HG02642 (cell line): Measurements from ENCODE around the gene VPS29.
"Not testable (repeated sequence)": the region's sequence is repeated elsewhere in the genome, so short reads cannot be mapped to it uniquely, and the experiment has no call there.

Source experiments
- ATAC-seq: cut with Tn5 transposase; IDR thresholded peaks from one replicate; pipeline ENCODE4 v1.9.1; 2021; ENCODE audit warnings: mild to moderate bottlenecking; ENCODE audit not compliant: unreplicated experiment, poor library complexity

The VPS29 gene

DNA sequence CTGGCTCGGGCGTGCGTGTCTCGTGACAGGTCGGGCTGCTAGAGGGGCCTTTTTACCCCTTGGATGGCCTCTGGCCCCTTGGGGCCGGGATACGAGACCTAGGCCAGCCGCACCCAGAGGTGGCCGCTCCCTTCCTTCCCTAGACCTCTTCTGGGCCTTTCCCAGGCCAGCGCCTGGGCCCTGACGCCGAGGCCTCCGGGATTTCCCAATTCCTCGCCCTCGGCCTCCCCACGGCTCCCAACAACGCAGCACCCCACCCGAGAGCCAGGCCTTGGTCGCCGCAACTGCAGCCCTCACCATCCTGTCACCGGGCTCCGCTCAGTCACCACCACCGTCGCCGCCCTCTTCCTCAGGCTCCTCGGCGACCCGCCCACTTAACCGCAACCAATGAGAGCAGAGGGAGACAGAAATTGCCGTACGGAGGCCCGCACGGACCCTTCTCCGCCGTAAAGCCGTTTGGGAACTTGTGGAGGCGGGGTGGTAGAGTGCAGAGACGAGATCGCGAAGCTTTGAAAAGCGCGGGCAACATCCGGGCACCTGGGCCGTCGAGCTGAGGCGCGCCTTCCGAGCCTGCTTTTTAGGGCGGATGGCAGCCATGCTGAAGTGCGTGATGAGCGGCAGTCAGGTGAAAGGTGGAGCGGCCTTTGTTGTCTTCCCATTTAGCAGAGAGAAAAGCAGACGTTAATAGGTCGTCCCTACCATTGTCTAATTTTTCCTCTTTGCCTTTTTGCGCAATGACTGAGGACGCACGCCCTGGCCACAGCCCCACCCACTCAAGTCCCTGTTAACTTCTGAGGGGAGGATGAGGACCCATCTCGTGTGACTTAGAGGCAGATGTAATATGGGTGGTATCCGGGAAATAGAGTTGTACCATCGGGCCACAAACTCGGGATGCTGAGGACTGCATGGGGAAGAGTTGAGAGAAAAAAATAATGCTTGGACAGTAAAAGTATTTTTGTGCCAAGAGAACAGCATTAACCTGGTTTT, at the start of gene VPS29, which contains the start of gene RAD9B:
VPS29 (minus strand) TSS at position 360 of the 987 bp plus-strand sequence; CDS start at position 300, 60 bp downstream.
RAD9B (plus strand) TSS at position 580 of the 987 bp plus-strand sequence; CDS start at position 587, 7 bp downstream.
- peak; percentile 93 for ATAC-seq

DNA sequence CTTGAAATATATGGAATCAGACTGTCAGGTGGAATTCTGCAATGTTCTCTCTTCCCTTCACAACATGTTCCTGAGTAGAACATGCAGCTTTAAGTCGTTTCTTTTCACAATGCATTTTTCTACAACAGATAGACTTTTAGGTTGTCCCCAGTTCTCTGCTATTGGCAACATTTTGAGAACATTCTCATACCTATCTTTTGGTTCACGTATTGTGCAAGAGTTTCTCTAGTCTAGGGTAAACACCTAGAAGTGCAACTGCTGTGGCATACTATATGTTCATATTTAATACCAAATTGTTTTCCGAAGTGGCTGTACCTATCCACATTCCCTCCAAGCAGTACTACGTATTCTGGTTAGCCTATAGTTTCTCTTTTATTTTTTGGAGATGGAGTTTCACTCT, 49.1 kb upstream of the VPS29 start:
- ATAC-seq, result no peak

DNA sequence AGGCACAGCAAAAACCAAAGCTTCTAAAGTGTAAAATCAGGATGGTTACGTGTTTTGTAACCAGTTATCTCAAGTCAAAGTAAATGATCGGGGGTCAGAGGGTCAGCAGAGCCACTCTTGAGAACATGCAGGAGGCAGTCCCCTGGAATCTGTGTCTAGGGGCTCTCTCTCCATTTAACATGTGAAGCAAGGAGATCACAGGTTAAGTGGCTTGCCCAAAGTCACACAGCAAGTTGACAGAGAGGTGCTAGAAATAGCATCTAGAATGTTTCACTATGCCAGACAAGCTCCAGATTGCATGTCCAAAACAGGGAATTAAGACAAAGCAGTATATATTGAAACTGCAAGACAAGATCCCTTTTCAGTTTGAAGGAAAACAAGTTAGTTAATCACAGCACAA, 47.8 kb upstream of the VPS29 start:
- ATAC-seq, result no peak

DNA sequence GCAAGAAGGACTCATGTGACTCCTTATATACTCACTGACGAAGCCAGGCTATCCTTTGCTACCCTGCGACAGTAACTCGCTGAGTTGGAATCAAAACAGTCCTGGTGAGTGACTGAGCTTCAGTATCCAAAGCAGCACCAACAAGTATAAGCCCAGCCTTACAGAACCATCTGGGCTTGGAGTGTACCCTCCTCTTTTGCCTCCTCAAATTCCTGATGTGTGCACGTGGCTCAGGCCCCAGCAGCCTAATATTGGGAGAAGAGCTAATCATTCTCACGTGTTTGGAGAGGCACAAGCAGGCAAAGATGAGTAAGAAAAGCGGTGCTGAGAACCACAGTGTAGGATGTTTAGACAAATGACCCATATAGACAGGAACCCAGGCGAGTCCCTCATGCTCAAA, 46.8 kb upstream of the VPS29 start:
- ATAC-seq, result no peak

DNA sequence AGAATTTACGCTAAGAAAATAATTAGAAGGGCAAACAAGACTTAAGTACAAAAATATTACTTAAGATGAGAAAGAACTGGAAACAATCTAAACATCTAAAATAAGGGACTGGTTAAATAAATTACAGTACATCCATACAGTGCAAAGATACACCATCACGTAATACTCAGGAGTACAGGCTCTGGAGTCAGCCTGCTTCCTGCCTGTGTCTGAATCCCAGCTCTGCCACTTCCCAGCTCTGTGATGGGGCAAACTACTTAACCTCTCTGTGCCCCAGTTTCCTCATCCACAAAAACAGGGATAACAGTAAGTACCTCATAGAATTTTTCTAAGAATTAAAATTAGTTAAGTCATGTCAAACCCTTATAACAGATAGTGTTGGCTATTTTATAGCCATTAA, 45.2 kb upstream of the VPS29 start:
- no peak for ATAC-seq

DNA sequence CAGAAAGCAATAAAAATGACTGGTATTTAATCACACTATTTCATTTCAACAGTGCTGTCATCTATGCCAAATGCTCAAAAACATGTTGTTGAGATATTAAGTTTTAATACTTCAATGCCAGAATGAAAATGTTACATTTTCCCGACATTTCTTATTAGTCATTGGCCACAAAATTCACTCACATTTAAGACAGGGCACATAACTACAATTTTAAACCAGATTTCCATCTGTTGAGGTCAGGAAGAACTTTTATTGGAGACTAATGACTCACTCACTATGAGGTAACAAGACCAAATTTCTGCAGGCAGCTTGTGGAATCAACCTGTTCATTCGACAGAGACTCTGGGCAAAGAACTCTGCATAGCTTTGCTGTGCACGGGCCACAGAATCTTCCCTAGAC, 44.4 kb upstream of the VPS29 start:
- ATAC-seq, result no peak

DNA sequence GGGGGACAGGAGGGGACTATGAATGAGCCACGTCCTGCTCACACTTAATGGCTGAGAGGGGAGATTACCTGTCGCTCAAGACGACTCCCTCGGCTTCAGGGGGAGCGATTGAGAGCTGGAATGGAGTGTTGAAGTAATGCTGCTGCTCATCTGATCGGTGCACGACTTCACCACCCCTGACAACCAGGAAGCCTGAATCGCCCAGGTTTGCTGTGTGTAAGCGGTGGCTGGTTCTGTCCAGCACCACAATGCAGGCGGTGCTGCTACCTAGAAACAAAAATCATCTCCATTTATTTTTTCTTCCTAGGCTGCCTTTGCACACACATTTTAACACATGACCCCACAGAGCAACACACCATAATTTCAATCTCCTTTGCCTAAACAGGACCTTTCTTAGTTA, 43.9 kb upstream of the VPS29 start:
- ATAC-seq, result no peak

DNA sequence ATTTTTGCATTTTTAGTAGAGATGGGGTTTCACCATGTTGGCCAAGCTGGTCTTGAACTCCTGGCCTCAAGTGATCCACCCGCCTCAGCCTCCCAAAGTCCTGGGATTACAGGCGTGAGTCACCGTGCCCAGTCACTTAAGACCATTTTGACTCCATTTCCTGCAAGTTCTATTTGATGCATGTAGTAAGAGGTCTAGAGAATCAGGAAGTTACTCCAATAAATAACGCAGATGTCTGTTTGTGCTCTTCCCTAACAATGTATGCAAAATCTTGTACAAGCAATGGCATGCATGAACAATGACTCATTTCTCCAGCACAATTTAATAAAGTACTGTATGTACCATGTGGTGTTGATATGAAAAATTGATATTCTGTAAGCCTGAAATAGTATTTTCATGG, 43.3 kb upstream of the VPS29 start:
- not testable (repeated sequence) for ATAC-seq

DNA sequence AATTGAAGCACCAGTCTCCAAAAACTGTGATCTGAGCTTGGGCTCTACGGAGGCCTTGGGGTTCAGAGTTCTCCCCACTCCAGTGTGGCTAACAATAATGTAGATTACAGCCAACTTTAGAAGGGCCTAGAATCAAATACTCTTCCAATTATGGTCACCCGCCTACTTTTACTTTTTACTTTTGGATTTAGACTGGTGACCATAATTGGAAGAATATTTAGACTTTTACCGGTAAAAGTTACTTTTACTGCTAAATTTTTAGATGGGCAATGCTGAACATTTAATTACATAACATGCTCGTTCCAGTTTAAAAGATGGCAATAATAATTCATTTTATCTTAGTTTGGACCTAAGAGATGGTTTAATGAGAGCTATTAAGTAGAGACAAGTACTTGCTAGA, 42.1 kb upstream of the VPS29 start:
- ATAC-seq, result no peak

DNA sequence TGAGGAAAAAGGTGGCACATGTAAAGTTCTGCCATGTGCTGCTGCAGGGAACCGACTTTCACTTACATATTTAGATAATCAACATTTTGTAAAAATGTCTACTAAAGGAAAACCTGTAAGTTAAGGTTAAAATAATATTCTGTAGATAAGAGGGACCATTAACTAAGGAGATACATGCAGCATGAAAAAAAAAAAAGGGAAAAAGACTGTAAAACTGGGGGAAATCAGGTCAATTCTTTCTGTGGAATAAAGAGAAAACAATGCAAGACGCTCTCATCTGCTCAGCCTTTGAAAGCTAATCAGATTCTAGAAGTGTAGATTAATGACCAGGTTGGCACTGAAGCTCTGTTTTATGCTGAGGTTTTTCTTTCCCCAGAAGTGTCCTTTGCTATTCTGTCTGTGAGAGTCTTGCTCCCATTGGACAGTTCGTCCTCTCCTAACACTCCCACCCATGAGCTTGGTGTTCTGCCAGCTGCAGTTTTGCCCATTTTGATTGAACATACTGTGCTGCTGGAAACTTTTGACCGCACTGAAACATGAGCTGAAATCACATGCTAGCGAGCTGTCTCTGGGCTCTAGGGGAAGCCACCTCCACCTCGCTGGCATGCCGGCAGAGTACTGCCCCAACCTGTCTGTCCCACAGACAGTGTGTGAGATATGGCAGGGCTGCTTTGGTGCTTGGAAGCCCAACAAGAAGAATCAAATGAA, 41.5 kb upstream of the VPS29 start:
- ATAC-seq, result no peak

DNA sequence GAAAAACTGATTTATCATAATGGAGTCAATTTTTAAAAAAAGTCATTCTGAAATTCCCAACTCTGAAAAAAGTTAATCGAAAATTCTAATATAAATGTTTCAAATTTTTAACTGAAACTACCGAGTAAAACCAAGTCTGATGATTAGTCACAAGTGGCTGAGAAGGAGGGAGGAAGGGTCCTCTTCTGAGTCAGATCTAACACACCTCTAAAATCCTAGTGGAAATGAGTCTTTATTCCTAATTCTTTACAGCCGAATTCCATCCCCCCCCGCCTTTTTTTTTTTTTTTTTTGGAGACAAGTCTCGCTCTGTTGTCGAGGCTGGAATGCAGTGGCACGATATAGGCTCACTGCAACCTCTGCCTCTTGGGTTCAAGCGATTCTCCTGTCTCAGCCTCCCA, 38.1 kb upstream of the VPS29 start:
- no peak for ATAC-seq

DNA sequence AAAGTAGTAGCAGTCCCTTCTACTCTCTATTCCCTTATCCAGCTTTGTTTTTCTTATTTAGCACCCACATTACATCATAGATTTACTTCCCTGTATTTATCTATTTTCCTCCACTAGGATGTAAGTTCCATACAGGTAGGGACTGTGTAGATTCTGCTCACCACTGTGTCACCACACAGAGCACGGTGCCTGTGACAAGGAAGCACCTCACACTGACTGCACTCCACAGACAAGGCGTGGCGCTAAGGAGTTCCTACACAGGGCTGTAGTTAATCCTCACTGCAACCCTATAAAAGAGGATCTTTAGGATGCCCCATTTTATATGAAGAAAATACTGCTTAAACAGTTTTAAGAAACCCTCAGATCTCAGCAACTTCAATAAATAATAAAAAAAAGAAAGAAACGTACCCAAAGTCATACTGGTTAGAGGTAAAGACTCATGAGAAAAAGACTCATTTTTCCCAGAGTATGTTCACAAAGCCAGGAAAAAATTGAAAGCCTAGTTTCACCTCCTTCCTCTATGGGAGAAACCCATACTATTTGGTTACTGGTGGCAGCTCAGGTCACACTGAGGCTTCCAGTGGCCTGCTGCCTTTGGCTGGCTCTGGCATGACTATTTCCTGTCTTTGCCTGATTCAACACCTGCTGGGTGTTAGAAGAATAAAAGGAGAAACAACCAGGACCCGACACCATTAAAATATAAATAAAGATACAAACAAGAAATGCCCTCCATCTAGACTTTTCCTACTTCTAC, 37.1 kb upstream of the VPS29 start:
- no peak for ATAC-seq

DNA sequence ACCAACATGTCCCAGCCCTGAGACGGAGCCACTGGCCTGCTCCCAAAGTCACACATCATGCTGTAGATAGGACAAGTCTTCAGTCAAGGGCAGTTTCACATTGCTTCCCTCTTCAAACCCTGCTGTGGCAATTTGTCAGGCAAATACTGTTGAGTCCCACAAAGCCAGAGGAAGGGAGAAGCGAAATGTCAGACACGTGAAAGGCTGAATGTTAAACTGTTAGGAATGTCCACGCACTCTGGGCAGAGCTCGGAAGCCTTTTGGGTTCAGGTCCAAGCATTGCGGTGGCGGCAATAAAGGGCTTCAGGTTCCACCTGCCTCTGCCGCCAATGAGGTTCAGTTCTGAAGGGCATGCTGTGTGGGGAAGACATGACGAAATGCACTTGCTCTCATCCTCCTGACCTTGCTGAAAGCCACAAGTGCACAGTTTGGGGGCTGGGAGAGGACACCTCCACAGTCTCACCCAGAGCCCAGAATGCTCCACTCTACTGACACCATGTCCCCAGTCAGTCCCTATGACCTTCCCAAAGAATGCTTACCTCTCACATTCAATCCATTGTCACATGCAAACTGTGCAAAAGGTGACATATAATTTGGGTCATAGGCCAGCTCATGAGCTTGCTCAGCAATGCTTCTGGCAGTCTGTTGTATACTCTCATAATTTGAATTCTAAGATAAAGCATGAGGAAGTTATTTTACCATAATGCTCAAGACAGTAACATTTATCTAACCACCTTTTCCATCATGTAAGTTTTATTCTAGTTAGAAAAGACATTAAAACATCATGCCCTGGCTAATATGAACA, 35.9 kb upstream of the VPS29 start:
- no peak for ATAC-seq

DNA sequence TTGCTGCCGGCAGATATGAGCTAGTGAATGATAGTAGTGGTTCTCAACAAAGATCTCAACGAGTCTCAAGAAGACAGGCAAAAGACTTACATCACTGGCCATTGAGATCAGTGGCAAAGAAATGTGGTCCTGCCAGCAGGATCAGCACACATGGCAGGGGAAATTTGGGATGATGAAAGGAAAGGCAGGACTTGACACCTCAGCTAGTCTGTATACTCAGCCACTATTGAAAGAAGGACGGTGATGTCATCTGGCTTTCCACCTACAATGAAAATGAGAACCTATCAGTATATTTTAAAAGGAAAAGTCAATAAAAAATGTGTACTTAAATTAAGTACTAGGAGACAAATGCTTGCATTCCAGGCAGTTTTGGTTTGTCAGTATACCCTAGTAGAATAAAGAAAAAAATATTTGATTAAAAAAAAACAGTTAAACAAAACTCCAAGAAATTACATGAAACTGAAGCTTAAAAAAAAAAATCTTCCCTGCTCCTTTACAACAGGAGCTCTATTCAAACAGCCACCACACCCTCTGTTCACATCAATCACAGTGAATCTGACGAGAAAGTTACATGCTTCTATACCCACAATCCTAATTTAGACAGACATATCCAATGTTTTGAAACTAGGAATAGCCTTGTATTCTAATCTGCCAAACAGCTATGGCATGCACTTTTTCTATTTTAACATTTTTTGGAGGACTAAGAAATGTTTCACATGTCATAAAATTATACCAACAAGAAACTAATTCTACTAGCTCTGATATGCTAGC, 35.1 kb upstream of the VPS29 start:
- no peak for ATAC-seq

DNA sequence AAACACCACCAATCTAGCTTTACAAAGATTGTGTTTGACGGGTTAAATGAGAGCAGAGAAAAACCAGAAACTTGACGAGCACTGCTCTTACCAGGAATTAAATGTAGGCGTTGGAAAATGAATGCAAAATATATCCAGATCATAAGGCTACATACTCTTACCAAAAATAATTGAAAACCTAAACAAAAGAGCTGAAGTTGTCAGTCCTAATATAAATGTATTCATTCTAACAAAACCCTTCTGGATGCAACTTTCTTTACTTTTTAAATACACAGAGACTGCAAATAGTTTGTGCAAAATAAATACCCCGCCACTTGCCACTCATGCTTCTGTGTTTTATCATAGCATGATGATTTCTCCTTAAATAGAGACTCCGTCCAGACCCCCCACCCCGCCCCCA, 32.9 kb upstream of the VPS29 start:
- no peak for ATAC-seq

DNA sequence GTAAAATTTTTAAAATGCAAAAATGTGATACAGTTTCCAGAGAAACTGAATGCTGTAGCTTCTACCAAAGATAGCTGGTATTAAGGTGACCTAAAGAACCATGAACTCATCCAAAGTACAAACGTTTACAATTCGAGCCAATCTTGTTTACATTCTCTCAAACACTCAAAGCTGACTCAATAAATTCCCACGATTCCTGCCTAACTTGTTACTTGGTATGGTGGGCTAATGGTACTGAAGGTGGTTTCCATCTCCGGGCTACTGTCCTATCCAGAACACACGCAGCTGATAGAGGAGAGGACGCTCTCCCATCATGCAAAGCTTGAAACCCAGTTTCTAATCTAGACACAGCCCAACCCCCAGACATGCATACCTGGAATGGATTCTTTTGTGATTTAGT, 31.7 kb upstream of the VPS29 start:
- no peak for ATAC-seq

DNA sequence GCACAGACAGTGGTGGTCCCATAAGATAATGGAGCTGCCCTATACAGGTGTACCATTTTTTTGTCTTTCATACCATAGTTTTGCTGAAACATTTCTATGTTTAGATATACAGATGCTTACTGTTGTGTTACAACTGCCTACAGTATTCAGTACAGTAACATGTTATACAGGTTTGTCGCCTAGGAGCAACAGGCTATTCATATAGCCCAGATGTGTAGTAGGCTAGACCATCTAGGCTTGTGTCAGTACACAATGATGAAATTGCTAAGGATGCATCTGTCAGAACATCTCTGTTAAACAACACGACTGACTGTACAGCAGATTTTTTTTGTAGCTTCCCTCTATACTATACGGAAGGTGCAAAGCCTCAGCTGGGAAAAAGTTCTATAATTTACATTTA, 30.7 kb upstream of the VPS29 start:
- ATAC-seq, result no peak

DNA sequence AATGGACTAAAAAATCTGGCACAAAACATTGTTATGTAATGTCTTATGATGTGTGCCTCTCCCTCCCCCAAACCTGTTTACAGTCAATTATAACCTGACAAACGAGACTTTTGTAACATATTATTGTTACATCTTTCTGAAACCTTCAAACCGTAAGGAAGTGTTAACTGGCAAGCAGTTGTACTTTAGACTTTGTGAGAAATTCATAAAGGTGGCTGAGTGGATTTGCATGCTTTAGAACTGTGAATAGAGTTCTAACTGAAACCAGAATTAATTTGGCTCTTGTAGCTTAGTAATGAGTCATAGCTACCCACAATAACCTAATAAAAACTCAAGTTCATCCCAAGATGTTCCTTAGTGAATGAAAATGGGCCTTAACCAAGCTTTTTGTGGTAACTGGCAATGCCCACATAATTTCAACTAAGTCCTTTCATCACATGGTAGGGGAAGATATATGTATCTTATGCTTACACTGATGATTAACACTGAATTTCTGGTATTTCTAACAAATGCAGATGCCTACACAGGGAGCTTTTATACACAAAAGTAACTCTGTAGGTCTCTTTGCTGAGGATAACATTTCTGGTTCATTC, 29.9 kb upstream of the VPS29 start:
- ATAC-seq, result peak; percentile 85

DNA sequence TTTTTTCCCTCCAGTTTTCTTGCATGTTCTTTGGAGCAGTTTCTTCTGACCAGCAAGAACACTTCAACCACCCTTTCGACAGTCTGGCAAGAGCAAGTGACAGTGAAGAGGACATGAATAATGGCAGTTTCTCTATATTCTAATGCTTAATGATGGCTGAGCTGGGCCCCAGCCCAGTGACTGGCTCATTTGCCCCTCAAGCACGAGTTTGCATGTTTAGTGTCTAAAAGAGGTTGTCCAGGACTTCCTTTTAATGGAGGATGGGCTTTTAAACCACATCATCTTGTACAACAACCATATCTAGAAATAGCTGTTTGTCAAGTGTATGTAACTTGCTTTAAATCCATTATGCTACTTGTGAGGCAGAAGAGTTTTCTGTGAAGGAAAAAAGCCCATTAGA, 28.6 kb upstream of the VPS29 start:
- no peak for ATAC-seq
